HepG2 (cell line): ENCODE results near the gene ANKRD13C.

Experiments used
- CTCF ChIP-seq: sonication (generic); formaldehyde crosslinking; IDR thresholded peaks from 2 replicates; pipeline ENCODE4 v1.5.0; 2020; ENCODE audit warnings: mild to moderate bottlenecking, missing genetic modification reagents, moderate library complexity
- DPF2 ChIP-seq: sonication (generic); formaldehyde crosslinking; IDR thresholded peaks from 2 replicates; pipeline ENCODE4 v1.4.0; 2020; ENCODE audit warnings: mild to moderate bottlenecking, low read depth, missing genetic modification reagents, borderline replicate concordance
- E2F5 ChIP-seq: sonication (generic); formaldehyde crosslinking; conservative IDR thresholded peaks from 2 replicates; pipeline ENCODE4 v1.4.0; 2020; ENCODE audit warnings: missing genetic modification reagents
- MLX ChIP-seq: IDR thresholded peaks from 2 replicates; pipeline ENCODE4 v1.6.1; 2016
- NFYB ChIP-seq: sonication (generic); formaldehyde crosslinking; IDR thresholded peaks from 2 replicates; pipeline ENCODE4 v1.4.0; 2020; ENCODE audit warnings: missing genetic modification reagents
- RERE ChIP-seq: IDR thresholded peaks from 2 replicates; pipeline ENCODE4 v1.6.1; 2016; ENCODE audit warnings: low read depth, missing genetic modification reagents, missing compliant biosample characterization
- TARDBP ChIP-seq: sonication (generic); formaldehyde crosslinking; IDR thresholded peaks from 2 replicates; pipeline ENCODE4 v1.8.0; 2022; ENCODE audit warnings: mild to moderate bottlenecking, missing genetic modification reagents
- TOPORS ChIP-seq: sonication (generic); formaldehyde crosslinking; IDR thresholded peaks from 2 replicates; pipeline ENCODE4 v1.8.0; 2023; ENCODE audit warnings: mild to moderate bottlenecking, missing genetic modification reagents
- ZNF138 ChIP-seq: sonication (generic); formaldehyde crosslinking; IDR thresholded peaks from 2 replicates; pipeline ENCODE4 v1.5.0; 2020; ENCODE audit warnings: mild to moderate bottlenecking, low read depth, missing genetic modification reagents
- ZNF781 ChIP-seq: sonication (generic); formaldehyde crosslinking; IDR thresholded peaks from 2 replicates; pipeline ENCODE4 v1.5.1; 2020; ENCODE audit warnings: borderline replicate concordance, mild to moderate bottlenecking, missing genetic modification reagents; ENCODE audit errors: not compliant biosample characterization

GRCh38 chr1:70396607-70397006, 42.1 kb upstream of the ANKRD13C start:
- TF ChIP-seq CTCF (CRISPR knock-in tag), result no peak
- TF ChIP-seq TARDBP (CRISPR knock-in tag), result no peak
- TF ChIP-seq MLX (CRISPR knock-in tag), result no peak
- no peak for TF ChIP-seq ZNF138
- TF ChIP-seq ZNF781, result no peak
- no peak for TF ChIP-seq E2F5 (CRISPR knock-in tag)
- no peak for TF ChIP-seq RERE (CRISPR knock-in tag)
- no peak for TF ChIP-seq NFYB (CRISPR knock-in tag)
- TF ChIP-seq DPF2 (CRISPR knock-in tag), result no peak
- no peak for TF ChIP-seq TOPORS (CRISPR knock-in tag)
